Measurements from ENCODE around the gene FBXL17. TPM values are rescaled to one million over a fixed set of nuclear protein-coding genes. Genes with fewer than 3 reads are reported as not detected.

Gene FBXL17
- total RNA-seq, 2 experiments from 2014 or later: 5.0 to 6.0 TPM

DNA sequence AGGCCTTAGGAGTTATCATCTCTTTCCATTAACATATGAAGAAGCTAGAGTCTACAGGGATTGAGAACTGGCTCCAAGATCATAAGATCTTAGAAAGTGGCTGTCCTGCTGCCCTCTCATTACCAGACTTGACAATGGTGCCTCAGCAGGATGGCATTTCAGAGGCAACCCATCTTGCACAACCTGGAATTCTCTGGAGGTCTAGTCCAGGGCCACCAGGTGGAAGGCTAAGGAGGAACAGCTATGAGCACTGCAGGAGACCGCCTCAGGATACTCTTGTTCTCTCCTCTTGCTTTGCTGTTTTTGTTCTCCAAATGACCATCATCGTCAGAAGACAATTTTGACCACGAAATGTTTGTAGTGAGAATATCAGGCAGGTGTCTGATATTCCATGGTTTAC lies 322.6 kb downstream of the FBXL17 start:
- CTCF ChIA-PET: no interaction called here
- POLR2A ChIA-PET: no interaction called here

DNA sequence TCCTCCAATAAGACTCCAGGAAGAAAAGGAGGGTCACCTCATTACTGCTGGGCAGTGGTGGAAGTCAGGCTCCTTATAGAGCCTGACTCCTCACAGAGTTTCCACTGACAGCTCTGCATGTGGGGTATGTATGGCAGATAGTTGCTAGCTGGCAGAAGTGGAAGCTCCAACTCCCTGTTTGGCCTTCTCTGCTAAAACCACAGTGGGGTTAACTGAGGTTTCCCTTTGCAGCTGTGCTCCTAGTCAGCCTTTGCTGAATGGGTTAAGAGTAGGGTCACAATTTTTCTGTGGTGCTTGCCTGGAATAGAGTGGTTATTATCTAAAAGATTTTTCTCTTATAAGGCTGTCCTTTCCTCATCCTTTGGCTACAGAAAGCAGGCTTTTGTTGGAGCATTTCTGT lies 327.5 kb downstream of the FBXL17 start:
- ChIA-PET POLR2A (no interaction called here), CTCF (no interaction called here)

DNA sequence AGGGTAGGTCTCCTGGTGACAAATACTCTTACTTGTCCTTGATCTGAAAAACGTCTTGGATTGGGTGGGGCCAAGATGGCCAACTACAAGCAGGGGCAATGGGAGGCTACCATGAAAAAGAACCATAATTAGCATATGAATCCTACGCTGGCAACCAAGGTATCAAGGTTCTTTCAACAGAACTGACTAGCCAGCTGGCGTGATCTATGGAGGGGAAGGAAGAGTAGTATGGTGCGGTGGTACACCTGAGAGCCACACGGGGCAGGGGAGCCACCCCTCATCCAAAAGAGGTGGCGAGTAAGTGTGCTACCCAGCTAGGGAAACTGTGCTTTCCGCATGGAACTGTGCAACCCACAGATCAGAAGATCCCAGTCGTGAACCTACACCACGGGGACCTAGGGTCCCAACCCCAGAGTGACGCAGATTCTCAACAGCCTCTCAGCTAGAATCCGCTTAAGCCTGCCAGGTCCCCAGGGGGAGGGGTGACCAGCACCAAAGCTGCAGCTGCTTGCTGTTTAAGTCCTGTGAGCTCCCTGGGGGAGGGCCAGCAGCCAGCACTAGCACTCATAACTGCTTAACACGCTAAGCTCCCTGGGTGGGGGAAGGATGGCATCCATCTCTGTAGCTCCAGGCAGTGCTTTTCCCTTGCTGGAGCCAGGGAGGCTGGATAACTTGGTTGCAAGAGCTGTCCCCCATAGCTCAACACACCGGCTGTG lies 334.8 kb downstream of the FBXL17 start:
- POLR2A ChIA-PET: no interaction called here
- CTCF ChIA-PET: no interaction called here

DNA sequence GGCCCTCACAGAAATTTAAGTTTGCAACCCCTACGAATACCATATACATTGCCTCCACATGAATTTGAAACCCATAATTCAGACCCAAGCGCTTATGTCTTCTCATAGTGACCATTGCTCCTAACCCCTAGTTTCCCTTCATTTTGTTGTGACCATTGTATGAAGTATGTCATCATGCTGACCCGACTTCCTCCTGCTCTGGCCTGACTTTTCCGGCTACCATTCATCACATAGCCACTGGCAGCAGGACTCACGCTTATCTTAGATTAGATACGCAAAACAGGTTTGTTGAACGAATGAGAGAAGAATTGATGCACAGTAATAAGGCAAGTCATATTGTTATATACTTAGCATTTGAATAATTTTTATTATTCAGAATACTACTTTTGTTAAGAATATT lies 345.4 kb downstream of the FBXL17 start:
- POLR2A ChIA-PET: no interaction called here
- CTCF ChIA-PET: no interaction called here

GRCh38 chr5:108028883-108029282 lies 353.0 kb downstream of the FBXL17 start:
- ChIA-PET POLR2A (no interaction called here), CTCF (no interaction called here)

DNA sequence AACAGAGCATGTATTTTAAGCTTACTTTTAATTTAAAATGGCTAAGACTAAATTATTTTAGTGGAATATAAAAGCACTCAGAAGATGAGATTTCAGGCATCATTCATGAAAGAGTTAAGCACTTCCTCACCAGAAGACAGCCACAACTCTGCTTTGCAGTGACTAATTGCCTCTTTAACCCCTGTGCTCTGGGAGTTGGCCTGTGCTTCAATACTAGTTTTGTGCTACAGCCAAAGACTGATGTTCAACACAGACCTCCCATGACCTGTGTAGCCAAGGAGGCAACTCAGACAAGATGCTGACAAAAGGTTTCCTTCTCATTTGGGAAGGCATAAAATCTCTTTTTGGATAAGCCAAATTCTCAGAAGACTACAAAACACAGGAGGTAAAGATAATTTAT lies 353.5 kb downstream of the FBXL17 start:
- CTCF ChIA-PET: no interaction called here
- POLR2A ChIA-PET: no interaction called here

DNA sequence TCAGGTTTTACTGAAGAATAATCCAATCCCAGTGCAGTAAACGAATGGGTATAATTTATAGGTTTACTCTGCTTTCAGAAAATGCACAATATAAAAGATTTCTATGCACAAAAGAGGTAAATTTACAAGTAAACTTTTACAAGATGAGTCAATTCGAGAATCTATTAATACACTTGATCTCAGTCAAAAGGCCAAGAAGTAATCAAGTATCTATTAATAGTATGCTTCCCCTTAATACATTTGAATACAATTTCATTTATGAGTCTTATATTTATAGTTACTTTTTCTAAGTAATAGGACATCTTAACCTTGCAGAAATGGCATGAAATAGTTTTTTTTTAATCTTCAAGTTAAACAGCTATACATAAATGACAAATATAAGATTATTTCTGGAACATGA lies 355.9 kb downstream of the FBXL17 start:
- ChIA-PET CTCF (no interaction called here), POLR2A (no interaction called here)

DNA sequence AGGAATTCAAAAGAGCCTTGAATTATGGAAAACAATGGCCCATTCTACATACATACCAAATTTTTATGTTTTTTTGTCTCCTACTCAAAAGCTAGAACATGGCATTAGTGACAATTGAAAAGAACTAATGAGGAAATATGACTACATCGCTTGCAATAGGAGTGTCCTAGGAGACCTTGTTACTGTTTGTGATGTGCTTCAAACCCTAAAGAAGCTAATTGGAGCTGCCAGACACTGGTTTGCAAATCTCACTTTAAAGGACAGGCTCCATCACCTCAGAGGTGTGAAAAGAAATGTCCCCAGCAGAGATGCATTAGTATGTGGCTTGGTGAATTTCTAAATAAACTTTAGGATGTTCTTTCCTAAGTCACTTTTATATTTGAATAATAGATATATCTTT lies 356.9 kb downstream of the FBXL17 start:
- CTCF ChIA-PET: no interaction called here
- POLR2A ChIA-PET: no interaction called here

DNA sequence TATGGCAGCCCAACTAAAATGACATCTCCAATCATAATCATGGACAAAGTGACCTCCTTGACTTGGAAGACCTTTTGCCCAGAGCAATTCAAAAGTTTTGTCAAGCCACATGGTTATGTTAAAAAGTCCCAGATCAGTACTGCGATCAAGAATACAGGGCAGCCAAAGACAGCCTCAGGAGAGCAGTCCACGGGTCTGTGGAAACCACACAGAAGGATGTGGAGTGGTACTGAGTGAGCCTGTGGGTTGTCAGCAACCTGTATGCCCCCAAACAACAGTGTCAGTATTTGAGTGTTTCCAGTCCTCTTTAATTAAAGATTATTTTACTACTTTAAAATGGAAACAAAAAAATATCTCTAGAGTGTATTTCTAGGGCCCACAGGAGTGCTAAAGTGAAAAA lies 365.8 kb downstream of the FBXL17 start:
- CTCF ChIA-PET: no interaction called here
- POLR2A ChIA-PET: no interaction called here

DNA sequence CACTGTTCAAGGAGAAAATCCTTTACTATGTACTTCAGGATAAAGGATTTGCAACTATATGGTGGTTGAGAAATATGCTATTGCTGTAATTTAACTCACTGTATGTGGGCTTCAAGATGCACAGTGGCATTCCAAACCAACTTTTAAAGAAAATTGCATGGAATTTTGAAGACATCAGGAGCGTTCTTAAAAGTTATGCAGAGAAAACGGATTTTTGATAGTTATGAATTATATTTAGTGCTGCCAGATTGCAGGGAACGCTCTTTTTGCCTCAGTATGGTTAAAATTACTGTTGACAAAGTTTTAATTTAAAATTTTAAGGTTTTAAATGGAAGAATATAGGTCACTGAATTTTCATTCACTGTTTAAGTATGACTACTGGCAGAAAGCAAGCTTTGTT lies 375.1 kb downstream of the FBXL17 start:
- CTCF ChIA-PET: no interaction called here
- POLR2A ChIA-PET: no interaction called here

DNA sequence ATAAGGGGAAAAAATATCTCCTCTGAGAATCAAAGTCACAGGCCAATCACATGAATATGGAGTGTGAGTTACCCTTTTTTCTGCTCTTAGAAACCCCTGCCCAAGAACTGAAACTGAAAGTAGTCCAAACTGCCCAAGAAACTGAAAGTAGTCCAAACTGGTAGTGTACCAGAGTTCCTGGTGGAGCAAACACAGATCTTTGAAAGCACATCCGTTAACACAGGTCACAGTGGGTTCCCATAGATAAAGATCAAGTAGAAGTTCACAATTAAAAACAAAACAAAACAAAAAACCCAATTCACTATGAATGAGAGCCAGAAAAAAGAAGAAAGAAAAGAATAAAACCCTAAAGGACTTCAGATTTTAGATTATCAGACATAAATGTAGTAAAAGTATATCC lies 378.7 kb downstream of the FBXL17 start:
- ChIA-PET POLR2A (no interaction called here), CTCF (no interaction called here)

GRCh38 chr5:108001222-108001621 lies 380.7 kb downstream of the FBXL17 start:
- POLR2A ChIA-PET: no interaction called here
- CTCF ChIA-PET: no interaction called here

DNA sequence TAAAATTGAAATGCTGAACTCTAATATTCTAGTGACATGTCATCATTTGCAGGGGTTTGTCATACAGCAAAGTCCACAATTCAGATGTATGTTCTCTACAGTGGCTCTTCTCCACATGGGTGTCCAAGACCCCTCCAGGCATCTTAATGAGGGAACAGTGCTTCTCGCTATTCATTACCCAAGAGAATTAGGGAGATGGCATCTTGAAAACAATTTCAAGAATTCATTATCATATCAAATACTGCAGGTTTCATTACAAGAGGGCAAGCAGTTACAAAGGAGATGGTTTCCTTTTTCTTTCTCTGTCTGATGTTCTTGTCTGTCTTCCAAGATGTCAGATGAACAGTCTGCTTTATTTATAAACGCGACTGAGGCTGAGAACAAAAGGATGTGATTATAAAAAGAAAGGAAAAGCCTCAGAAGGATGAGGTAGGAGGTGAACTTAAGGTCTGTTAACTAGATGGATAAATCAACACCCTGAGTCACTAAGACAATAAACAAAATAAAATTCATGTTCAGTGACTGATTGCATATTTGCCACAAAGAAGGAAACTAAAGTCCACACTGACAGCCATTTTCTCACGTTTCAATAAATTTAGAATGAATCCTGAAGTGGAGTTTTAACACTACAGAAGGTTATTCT lies 384.4 kb downstream of the FBXL17 start:
- CTCF ChIA-PET: no interaction called here

GRCh38 chr5:107993341-107993740 lies 388.6 kb downstream of the FBXL17 start:
- ChIA-PET CTCF (no interaction called here), POLR2A (no interaction called here)

More for the DNA sequence above, 384.4 kb downstream of the FBXL17 start:
- POLR2A ChIA-PET: no interaction called here

DNA sequence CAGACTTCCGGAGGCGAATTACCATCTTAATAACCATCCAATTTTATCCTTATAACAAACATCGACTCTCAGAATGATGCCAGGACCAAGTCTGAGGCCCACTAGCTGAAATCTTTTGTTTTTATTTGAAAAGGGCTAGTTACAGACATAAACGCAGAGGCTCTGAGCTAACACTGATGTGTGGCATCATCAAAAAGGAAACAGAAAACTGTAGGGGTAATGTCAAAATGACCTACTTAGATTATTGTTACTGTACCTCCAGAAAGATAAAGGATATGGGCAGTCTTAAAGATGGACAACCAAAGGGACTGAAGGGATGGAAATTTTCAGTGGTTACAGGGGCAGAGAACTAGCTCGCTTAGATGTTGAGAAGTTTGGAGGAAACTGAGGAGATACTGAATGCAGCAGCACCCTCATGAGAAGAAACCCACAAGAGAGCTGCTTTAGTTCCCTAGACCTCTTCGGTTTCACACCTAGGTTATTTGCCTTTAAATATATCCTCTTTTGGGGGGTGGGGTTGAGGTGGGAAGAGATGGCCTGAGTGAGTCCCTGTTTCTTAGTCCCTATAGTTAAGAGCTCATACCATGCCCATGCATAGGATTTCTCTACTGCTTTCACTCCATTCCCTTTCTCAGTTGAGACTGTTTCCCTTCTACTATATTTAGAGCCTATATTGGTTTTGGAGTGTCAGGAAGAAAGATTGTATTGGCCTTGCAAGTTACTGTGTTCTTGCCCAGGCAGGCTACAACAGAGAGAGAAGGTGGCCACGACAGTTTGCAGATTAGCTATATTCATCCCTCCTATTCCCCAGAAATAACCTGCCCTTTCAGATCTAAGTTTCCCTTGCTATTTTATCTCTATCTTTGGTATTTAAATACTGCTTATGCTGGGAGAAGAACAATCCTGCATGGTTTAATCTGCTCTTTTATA lies 390.8 kb downstream of the FBXL17 start:
- ChIA-PET CTCF (no interaction called here), POLR2A (no interaction called here)

DNA sequence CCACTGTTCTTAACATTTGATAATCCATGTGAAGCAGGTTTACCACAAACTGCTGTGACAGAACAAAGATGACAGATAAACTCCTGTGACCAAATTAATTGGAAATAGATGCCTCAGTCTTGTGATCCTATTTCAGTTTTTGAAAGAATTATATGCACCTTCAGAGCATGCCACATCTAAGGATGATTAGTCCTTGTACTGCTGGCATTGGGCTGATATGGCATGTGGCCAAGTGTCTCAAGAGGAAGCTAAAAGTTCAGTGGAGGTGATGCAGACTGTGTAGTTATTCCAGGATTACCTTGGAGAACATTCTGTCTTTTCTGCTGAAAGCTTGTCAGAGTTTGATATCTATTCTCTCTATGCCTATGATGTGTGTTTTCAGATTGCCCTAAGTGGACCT lies 396.8 kb downstream of the FBXL17 start:
- CTCF ChIA-PET: no interaction called here
- POLR2A ChIA-PET: no interaction called here

DNA sequence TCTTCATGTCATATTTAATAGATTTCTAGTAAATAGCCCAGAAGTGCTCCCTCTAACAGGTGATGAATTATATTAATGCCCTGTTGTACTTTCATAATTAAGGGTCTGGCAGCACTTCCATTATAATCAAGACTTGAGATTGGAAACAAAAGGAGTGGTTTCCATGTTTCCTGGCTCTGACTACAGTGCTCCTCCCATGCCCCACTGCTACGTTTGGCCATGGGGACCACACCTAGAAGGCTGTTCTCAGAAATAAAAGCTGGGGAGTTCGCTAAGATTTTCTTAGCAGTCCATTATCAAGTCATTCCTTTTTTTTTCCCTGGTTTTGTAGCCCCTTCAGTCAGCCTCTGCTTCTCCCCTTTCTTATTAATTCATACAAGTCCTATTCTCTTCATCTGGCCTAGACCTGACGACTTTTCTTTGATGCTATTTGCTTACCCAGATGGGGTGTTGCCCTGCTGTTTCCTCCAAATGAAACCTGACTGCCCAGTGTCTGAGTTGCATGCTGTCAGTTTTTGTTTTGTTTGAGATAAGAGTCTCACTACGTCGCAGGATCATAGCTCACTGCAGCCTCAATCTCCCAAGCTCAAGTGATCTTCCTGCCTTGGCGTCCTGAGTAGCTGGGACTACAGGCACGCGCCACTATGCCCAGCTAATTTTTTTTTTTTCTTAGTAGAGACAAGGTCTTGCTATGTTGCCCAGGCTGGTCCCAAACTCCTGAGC lies 399.0 kb downstream of the FBXL17 start:
- CTCF ChIA-PET: no interaction called here
- POLR2A ChIA-PET: no interaction called here

DNA sequence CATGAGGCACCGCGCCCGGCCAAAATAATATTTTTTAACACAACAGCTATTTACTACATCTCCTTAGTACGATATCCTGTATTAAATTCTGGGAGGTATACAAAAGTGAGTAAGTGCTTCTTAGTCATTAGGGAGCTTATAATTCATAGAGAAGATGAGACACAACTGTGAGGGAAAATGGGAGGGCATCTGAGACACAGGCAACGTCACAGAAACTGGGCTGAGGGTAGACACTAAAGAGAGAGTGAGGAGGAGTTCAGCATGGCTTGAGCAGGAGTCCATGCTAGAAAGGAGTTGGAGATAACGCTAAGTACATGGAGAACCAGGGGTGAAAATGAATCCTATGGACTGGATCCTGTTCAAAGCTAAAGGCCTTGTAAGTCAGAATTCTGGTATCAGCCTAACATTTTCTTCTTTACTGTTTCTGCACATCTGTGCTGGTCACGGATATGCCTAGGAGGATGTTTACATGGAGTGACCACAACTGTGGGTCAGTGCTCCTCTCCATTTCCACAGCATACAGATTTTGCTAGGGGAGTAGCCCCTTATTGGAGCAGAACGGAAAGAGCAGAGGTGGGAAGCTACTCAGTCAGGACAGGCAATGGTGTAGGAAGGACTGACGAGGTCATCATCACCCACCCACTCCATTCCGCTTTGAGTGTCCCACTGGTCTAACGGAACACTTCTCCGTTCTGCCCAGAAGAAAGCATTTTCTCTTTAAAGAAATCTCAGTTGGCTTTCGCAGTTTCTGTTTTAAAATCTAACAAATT lies 400.8 kb downstream of the FBXL17 start:
- ChIA-PET CTCF (no interaction called here), POLR2A (no interaction called here)

DNA sequence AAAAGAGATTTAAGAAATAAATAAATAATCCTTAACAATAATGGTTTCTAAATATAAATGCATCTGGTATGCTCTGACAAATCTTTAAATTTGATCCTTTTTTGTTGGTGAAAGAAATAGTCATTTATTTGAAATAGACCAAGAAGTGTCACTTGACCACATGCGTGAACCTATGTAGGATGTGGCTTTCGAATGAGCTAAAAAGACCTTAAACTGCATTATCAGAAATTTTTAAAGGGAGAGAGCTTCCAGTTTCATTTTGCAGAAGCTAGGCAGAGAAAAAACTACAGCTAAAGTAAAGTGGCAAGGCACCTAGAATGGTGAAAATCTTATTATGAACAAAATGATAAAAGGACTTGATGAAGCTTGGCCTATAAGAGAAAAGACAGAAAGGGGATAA lies 402.0 kb downstream of the FBXL17 start:
- ChIA-PET POLR2A (no interaction called here), CTCF (no interaction called here)

GRCh38 chr5:107979291-107979690 lies 402.6 kb downstream of the FBXL17 start:
- CTCF ChIA-PET: no interaction called here
- POLR2A ChIA-PET: no interaction called here
